ENCODE results near the gene MEX3D. TPM values are rescaled to one million over a fixed set of nuclear protein-coding genes. Genes with fewer than 3 reads are reported as not detected.

The MEX3D gene
- total and polyA plus RNA-seq, 4 experiments from 2014 or later, result 0.16 to 4.9 (median 4.5) TPM; not detected in 1

GRCh38 chr19:1571358-1571757 lies 3.2 kb upstream of the MEX3D start:
- CTCF ChIA-PET (ENCODE audit: partially characterized antibody), result no interaction called here
- Histone ChIP-seq H3K9me3 (ENCODE audit: control insufficient read depth in 1 of 2, low read length in 2 of 2) (no peaks in the 10 kb centered on the region), H3K27ac (ENCODE audit: low read depth, low read length) (no peak overlapping the region), H3K36me3 (ENCODE audit: insufficient read depth, low read length) (no peaks in the 10 kb centered on the region), H3K4me3 (ENCODE audit: low read length in 2 of 2) (no peak overlapping the region), H3K27me3 (ENCODE audit: insufficient read depth, low read length) (no peaks in the 10 kb centered on the region), H3K4me1 (ENCODE audit: insufficient read depth, low read length) (peaks cover 7% of the 10 kb centered on the region)
- Mint-ChIP-seq H3K9me3 (peaks cover 0 to 2% (median 0%) of the 10 kb centered on the region in 8 donors), H3K36me3 (peaks cover 0 to 2% of the 10 kb centered on the region in 2 donors), H3K27me3 (peaks cover 2% of the 10 kb centered on the region in 2 donors), H3K4me3 (no peak overlapping the region), H3K27ac (peak overlapping the region in 3 of 7 donors; percentile 8 to 24 (median 13)), H3K4me1 (peaks cover 2 to 11% (median 4%) of the 10 kb centered on the region in 4 donors)
- intact Hi-C loops (cut with micrococcal nuclease), result no loop called here
- POLR2A ChIA-PET (ENCODE audit: partially characterized antibody), result no interaction called here
- DNase-seq, result no peak

GRCh38 chr19:1570836-1571235 lies 2.7 kb upstream of the MEX3D start:
- H3K27me3 Mint-ChIP-seq, result peaks cover 2% of the 10 kb centered on the region in 2 donors
- Histone ChIP-seq H3K36me3 (ENCODE audit: insufficient read depth, low read length) (no peaks in the 10 kb centered on the region), H3K4me3 (ENCODE audit: low read length in 2 of 2) (no peak overlapping the region), H3K9me3 (ENCODE audit: control insufficient read depth in 1 of 2, low read length in 2 of 2) (no peaks in the 10 kb centered on the region), H3K27me3 (ENCODE audit: insufficient read depth, low read length) (no peaks in the 10 kb centered on the region), H3K4me1 (ENCODE audit: insufficient read depth, low read length) (peaks cover 7% of the 10 kb centered on the region), H3K27ac (ENCODE audit: low read depth, low read length) (no peak overlapping the region)
- H3K4me3 Mint-ChIP-seq, result peak overlapping the region in 2 of 8 donors; percentile 59 to 71
- POLR2A ChIA-PET (ENCODE audit: partially characterized antibody), result no interaction called here
- H3K36me3 Mint-ChIP-seq, result peaks cover 0 to under 1% of the 10 kb centered on the region in 2 donors
- CTCF ChIA-PET (ENCODE audit: partially characterized antibody), result no interaction called here
- H3K4me1 Mint-ChIP-seq, result peaks cover 2 to 11% (median 4%) of the 10 kb centered on the region in 4 donors
- H3K9me3 Mint-ChIP-seq, result peaks cover 0 to 2% (median 0%) of the 10 kb centered on the region in 8 donors
- DNase-seq, result no peak
- intact Hi-C loops (cut with micrococcal nuclease), result no loop called here
- peak overlapping the region in 1 of 7 donors; percentile 77 for H3K27ac Mint-ChIP-seq

- H3K27me3 ChIP-seq (ENCODE audit: insufficient read depth, low read length), result no peaks in the 10 kb centered on the region
- no peak overlapping the region for H3K27ac ChIP-seq (ENCODE audit: low read depth, low read length)
- peaks cover 7% of the 10 kb centered on the region for H3K4me1 ChIP-seq (ENCODE audit: insufficient read depth, low read length)
- no peaks in the 10 kb centered on the region for H3K36me3 ChIP-seq (ENCODE audit: insufficient read depth, low read length)
- Mint-ChIP-seq H3K4me1 (peaks cover 2 to 11% (median 3%) of the 10 kb centered on the region in 4 donors), H3K27me3 (peaks cover 2% of the 10 kb centered on the region in 2 donors), H3K36me3 (no peaks in the 10 kb centered on the region), H3K27ac (peak overlapping the region in 4 of 7 donors; percentile 43 to 88 (median 66)), H3K4me3 (peak overlapping the region in 5 of 8 donors; percentile 11 to 67 (median 55)), H3K9me3 (peaks cover 0 to 2% (median 0%) of the 10 kb centered on the region in 8 donors)
- no peaks in the 10 kb centered on the region for H3K9me3 ChIP-seq (ENCODE audit: control insufficient read depth in 1 of 2, low read length in 2 of 2)
- CTCF ChIA-PET (ENCODE audit: partially characterized antibody), result no interaction called here
- DNase-seq, result no peak
- intact Hi-C loops (cut with micrococcal nuclease), result no loop called here
- POLR2A ChIA-PET (ENCODE audit: partially characterized antibody), result no interaction called here
- H3K4me3 ChIP-seq (ENCODE audit: low read length in 2 of 2), result no peak overlapping the region
These were observed 1.9 kb upstream of the MEX3D start for GRCh38 chr19:1569997-1570396.

- Mint-ChIP-seq H3K27ac (no peak overlapping the region), H3K27me3 (peaks cover 2% of the 10 kb centered on the region in 2 donors), H3K4me3 (no peak overlapping the region), H3K4me1 (peaks cover 2 to 11% (median 3%) of the 10 kb centered on the region in 4 donors), H3K36me3 (no peaks in the 10 kb centered on the region), H3K9me3 (peaks cover 0 to 2% (median 0%) of the 10 kb centered on the region in 8 donors)
- Histone ChIP-seq H3K36me3 (ENCODE audit: insufficient read depth, low read length) (no peaks in the 10 kb centered on the region), H3K4me1 (ENCODE audit: insufficient read depth, low read length) (peaks cover 7% of the 10 kb centered on the region), H3K4me3 (ENCODE audit: low read length in 2 of 2) (no peak overlapping the region), H3K27me3 (ENCODE audit: insufficient read depth, low read length) (no peaks in the 10 kb centered on the region), H3K9me3 (ENCODE audit: control insufficient read depth in 1 of 2, low read length in 2 of 2) (no peaks in the 10 kb centered on the region), H3K27ac (ENCODE audit: low read depth, low read length) (no peak overlapping the region)
- intact Hi-C loops (cut with micrococcal nuclease), result loop anchor here (1.0 kb wide), 2 partner anchors 24 to 37 kb away; partner anchors contain the start of genes MBD3 and UQCR11
- DNase-seq, result no peak
- POLR2A ChIA-PET (ENCODE audit: partially characterized antibody), result interaction anchor here (1.3 kb wide), 1 partner anchor 25 kb away, joined by 4 read pairs; the partner anchor contains the start of gene MBD3
- CTCF ChIA-PET (ENCODE audit: partially characterized antibody), result no interaction called here
These were observed 287 bp downstream of the MEX3D start for GRCh38 chr19:1567848-1568227.

GRCh38 chr19:1567116-1567847 lies 843 bp downstream of the MEX3D start:
- Mint-ChIP-seq H3K4me3 (peak overlapping the region in 3 of 8 donors; percentile 41 to 49 (median 43)), H3K27me3 (peaks cover 2% of the 10 kb centered on the region in 2 donors), H3K27ac (no peak overlapping the region), H3K36me3 (no peaks in the 10 kb centered on the region), H3K9me3 (peaks cover 0 to 2% (median 0%) of the 10 kb centered on the region in 8 donors), H3K4me1 (peaks cover 2 to 11% (median 3%) of the 10 kb centered on the region in 4 donors)
- intact Hi-C loops (cut with micrococcal nuclease), result no loop called here
- ChIA-PET CTCF (ENCODE audit: partially characterized antibody) (no interaction called here), POLR2A (ENCODE audit: partially characterized antibody) (interaction anchor here (1.3 kb wide), 1 partner anchor 26 kb away, joined by 4 read pairs; the partner anchor contains the start of gene MBD3)
- Histone ChIP-seq H3K27me3 (ENCODE audit: insufficient read depth, low read length) (no peaks in the 10 kb centered on the region), H3K4me3 (ENCODE audit: low read length in 2 of 2) (no peak overlapping the region), H3K27ac (ENCODE audit: low read depth, low read length) (no peak overlapping the region), H3K9me3 (ENCODE audit: control insufficient read depth in 1 of 2, low read length in 2 of 2) (no peaks in the 10 kb centered on the region), H3K36me3 (ENCODE audit: insufficient read depth, low read length) (no peaks in the 10 kb centered on the region), H3K4me1 (ENCODE audit: insufficient read depth, low read length) (peaks cover 7% of the 10 kb centered on the region)
- DNase-seq, result peak in 3 of 5 donors; percentile 10 to 18 (median 15)

- ChIA-PET POLR2A (ENCODE audit: partially characterized antibody) (interaction anchor here (0.6 kb wide), 1 partner anchor 93 kb away, joined by 4 read pairs; no protein-coding TSS in a partner anchor), CTCF (ENCODE audit: partially characterized antibody) (no interaction called here)
- Histone ChIP-seq H3K36me3 (ENCODE audit: insufficient read depth, low read length) (no peaks in the 10 kb centered on the region), H3K9me3 (ENCODE audit: control insufficient read depth in 1 of 2, low read length in 2 of 2) (no peaks in the 10 kb centered on the region), H3K27me3 (ENCODE audit: insufficient read depth, low read length) (no peaks in the 10 kb centered on the region), H3K27ac (ENCODE audit: low read depth, low read length) (no peak overlapping the region), H3K4me3 (ENCODE audit: low read length in 2 of 2) (no peak overlapping the region), H3K4me1 (ENCODE audit: insufficient read depth, low read length) (peaks cover 7% of the 10 kb centered on the region)
- intact Hi-C loops (cut with micrococcal nuclease), result no loop called here
- peaks cover 0 to 2% (median 0%) of the 10 kb centered on the region in 8 donors for H3K9me3 Mint-ChIP-seq
- H3K4me3 Mint-ChIP-seq, result no peak overlapping the region
- H3K27me3 Mint-ChIP-seq, result peaks cover 2% of the 10 kb centered on the region in 2 donors
- no peak for DNase-seq
- no peak overlapping the region for H3K27ac Mint-ChIP-seq
- peaks cover 2 to 11% (median 3%) of the 10 kb centered on the region in 4 donors for H3K4me1 Mint-ChIP-seq
- H3K36me3 Mint-ChIP-seq, result no peaks in the 10 kb centered on the region
These were observed 1.6 kb downstream of the MEX3D start for GRCh38 chr19:1566392-1567115.

GRCh38 chr19:1563251-1563650 lies 4.9 kb downstream of the MEX3D start:
- Mint-ChIP-seq H3K4me1 (no peaks in the 10 kb centered on the region), H3K27me3 (no peaks in the 10 kb centered on the region), H3K9me3 (no peaks in the 10 kb centered on the region), H3K27ac (peak overlapping the region in 1 of 7 donors; percentile 40), H3K36me3 (no peaks in the 10 kb centered on the region), H3K4me3 (no peak overlapping the region)
- no peaks in the 10 kb centered on the region for H3K36me3 ChIP-seq (ENCODE audit: insufficient read depth, low read length)
- ChIA-PET POLR2A (ENCODE audit: partially characterized antibody) (no interaction called here), CTCF (ENCODE audit: partially characterized antibody) (no interaction called here)
- DNase-seq, result no peak
- H3K4me3 ChIP-seq (ENCODE audit: low read length in 2 of 2), result no peak overlapping the region
- H3K27me3 ChIP-seq (ENCODE audit: insufficient read depth, low read length), result no peaks in the 10 kb centered on the region
- intact Hi-C loops (cut with micrococcal nuclease), result no loop called here
- no peak overlapping the region for H3K27ac ChIP-seq (ENCODE audit: low read depth, low read length)
- no peaks in the 10 kb centered on the region for H3K4me1 ChIP-seq (ENCODE audit: insufficient read depth, low read length)
- H3K9me3 ChIP-seq (ENCODE audit: control insufficient read depth in 1 of 2, low read length in 2 of 2), result no peaks in the 10 kb centered on the region
